H1 (cell line): ENCODE data around the gene TRAF1. TPM values are rescaled to one million over a fixed set of nuclear protein-coding genes. Genes with fewer than 3 reads are reported as not detected.

ENCODE experiments used
- CHD1 ChIP-seq: IDR thresholded peaks from 2 replicates; pipeline ENCODE4 v1.6.1; 2012; ENCODE audit warnings: low read depth, low read length, improper control_type of control experiment
- KDM1A ChIP-seq: fragments of 200-600, 300-600 bp; sonication (generic); IDR thresholded peaks from 2 replicates; pipeline ENCODE4 v1.7.1; 2016; ENCODE audit warnings: mild to moderate bottlenecking, low read length, borderline replicate concordance
- KDM5A ChIP-seq: fragments of 200-600 bp; IDR thresholded peaks from 2 replicates; pipeline ENCODE4 v1.7.1; 2012; ENCODE audit warnings: mild to moderate bottlenecking, low read length, inconsistent platforms, mixed read lengths
- MAX ChIP-seq: IDR thresholded peaks from 2 replicates; pipeline ENCODE4 v1.6.1; 2012; ENCODE audit warnings: inconsistent platforms
- POLR2AphosphoS5 ChIP-seq: IDR thresholded peaks from 2 replicates; pipeline ENCODE4 v1.6.1; 2011; ENCODE audit warnings: low read depth, low read length
- SAP30 ChIP-seq: fragments of 300-600 bp; sonication (generic); IDR thresholded peaks from 2 replicates; pipeline ENCODE4 v1.7.1; 2012; ENCODE audit warnings: low read length, moderate library complexity, mild to moderate bottlenecking, inconsistent platforms; ENCODE audit not compliant: insufficient read depth, insufficient replicate concordance
- polyA plus RNA-seq, 7 experiments: library from polyadenylated mRNA; depleted of rRNA in 3 of 7; stranded (reverse) in 5 of 7; unstranded in 2 of 7; fragments of >200 nt in 5 of 7; fragments of 200-250 nt in 2 of 7; gene quantifications; 1 replicate in 5 of 7; 2 replicates in 1 of 7; 4 replicates in 1 of 7; pipeline versions ENCODE4 v1.2.1 to v1.2.3, GENCODE V29; 2011 to 2013; ENCODE audit warnings: missing spikeins in 2 of 7, mixed read lengths in 2 of 7
- total RNA-seq: library from RNA; stranded (reverse); fragmentation: NEBNext Ultra II Directional; extraction: Animal tissue kit (Norgen Biotek cat#: 25700); gene quantifications from 2 replicates; pipeline ENCODE4 v1.2.1, GENCODE V29; 2021

Gene TRAF1
- total and polyA plus RNA-seq, 2 of the 8 experiments (the other 6 are each of a cell fraction or from before 2014, with no cell fraction given), result 1.6 to 3.2 TPM

GRCh38 chr9:120933310-120934055 lies 6.9 kb upstream of the TRAF1 start (continued):
- TF ChIP-seq MAX, result no peak
- no peak for TF ChIP-seq KDM1A
- no peak for TF ChIP-seq POLR2AphosphoS5
- no peak for TF ChIP-seq KDM5A
- no peak for TF ChIP-seq CHD1
- TF ChIP-seq SAP30, result no peak
- TF ChIP-seq, all 59 proteins: peak for 0
